ENCODE measurements around the gene CPNE9. TPM values are rescaled to one million over a fixed set of nuclear protein-coding genes. Genes with fewer than 3 reads are reported as not detected.

Gene CPNE9
- total RNA-seq, 1 donor from 2014 or later: not detected

DNA sequence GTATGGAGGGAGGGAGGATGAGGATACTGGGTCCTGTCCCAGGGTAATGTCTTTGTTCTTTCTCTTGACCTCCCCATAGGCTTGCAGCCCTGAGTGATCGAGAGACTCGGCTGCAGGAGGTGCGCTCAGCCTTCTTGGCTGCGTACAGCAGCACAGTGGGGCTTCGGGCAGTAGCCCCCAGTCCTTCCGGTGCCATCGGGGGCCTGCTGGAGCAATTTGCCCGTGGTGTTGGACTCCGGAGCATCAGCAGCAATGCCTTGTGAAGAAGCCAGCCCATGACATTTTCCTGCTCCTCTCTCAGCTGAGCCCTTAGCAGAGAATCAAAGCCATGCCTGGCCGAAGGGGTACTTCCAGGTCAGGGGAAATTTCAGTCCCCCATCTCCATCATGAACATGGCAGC, 1.9 kb upstream of the CPNE9 start:
- Mint-ChIP-seq H3K27ac (no peak overlapping the region), H3K4me1 (peaks cover 5% of the 10 kb centered on the region), H3K36me3 (peaks cover 12% of the 10 kb centered on the region), H3K9me3 (no peaks in the 10 kb centered on the region), H3K4me3 (no peak overlapping the region), H3K27me3 (ENCODE audit: insufficient read depth, low read depth) (peaks cover 20% of the 10 kb centered on the region)
- Histone ChIP-seq H3K79me2 (ENCODE audit: low read depth) (no peaks in the 10 kb centered on the region), H3K4me3 (no peak overlapping the region), H3K27me3 (peaks cover 45% of the 10 kb centered on the region), H3K9ac (no peak overlapping the region), H3K27ac (no peak overlapping the region), H3K9me3 (ENCODE audit: low read depth) (no peaks in the 10 kb centered on the region), H3K4me2 (no peak overlapping the region), H3K4me1 (peaks cover 13% of the 10 kb centered on the region), H2AFZ (replicated peaks) (no peak overlapping the region), H3K36me3 (no peaks in the 10 kb centered on the region), H4K20me1 (ENCODE audit: low read depth) (peaks cover 32% of the 10 kb centered on the region), H3F3A (ENCODE audit: low read depth) (peaks cover 4% of the 10 kb centered on the region)
- TF ChIP-seq, protein P1, sequence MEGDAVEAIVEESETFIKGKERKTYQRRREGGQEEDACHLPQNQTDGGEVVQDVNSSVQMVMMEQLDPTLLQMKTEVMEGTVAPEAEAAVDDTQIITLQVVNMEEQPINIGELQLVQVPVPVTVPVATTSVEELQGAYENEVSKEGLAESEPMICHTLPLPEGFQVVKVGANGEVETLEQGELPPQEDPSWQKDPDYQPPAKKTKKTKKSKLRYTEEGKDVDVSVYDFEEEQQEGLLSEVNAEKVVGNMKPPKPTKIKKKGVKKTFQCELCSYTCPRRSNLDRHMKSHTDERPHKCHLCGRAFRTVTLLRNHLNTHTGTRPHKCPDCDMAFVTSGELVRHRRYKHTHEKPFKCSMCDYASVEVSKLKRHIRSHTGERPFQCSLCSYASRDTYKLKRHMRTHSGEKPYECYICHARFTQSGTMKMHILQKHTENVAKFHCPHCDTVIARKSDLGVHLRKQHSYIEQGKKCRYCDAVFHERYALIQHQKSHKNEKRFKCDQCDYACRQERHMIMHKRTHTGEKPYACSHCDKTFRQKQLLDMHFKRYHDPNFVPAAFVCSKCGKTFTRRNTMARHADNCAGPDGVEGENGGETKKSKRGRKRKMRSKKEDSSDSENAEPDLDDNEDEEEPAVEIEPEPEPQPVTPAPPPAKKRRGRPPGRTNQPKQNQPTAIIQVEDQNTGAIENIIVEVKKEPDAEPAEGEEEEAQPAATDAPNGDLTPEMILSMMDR (IDR thresholded peaks at IDR 0.05): no peak
- no peak for TF ChIP-seq EZH2phosphoT487 (IDR thresholded peaks at IDR 0.05)
- no peak for TF ChIP-seq EZH2 (IDR thresholded peaks at IDR 0.05)
- no peak for DNase-seq (ENCODE audit: low spot score)

DNA sequence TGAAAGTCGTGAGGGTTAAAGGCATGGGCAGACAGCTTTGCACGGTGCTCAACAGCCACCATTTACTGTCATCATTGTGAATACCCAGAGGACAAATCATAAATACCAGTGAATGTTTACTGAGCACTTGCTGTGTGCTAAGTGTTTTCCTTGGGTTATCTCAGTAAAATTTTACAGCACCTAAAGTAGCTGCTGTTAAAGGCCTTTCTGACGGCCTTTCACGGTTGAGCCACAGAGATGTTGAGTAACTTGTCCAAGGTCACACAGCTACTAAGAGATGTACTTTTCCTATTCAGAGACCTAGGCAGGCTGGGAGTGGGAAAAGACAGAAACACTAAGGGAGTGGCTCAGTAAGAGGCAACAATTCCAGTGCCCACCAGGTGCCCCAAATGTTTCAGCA, 393 bp upstream of the CPNE9 start:
- Mint-ChIP-seq H3K36me3 (peaks cover 9% of the 10 kb centered on the region), H3K27me3 (ENCODE audit: insufficient read depth, low read depth) (peaks cover 21% of the 10 kb centered on the region), H3K9me3 (no peaks in the 10 kb centered on the region), H3K4me1 (peaks cover 5% of the 10 kb centered on the region), H3K4me3 (peak overlapping the region; percentile 69), H3K27ac (no peak overlapping the region)
- Histone ChIP-seq H3K9me3 (ENCODE audit: low read depth) (no peaks in the 10 kb centered on the region), H3K27me3 (peaks cover 45% of the 10 kb centered on the region), H3K36me3 (no peaks in the 10 kb centered on the region), H3K4me2 (peak overlapping the region; percentile 95), H3F3A (ENCODE audit: low read depth) (peaks cover 4% of the 10 kb centered on the region), H2AFZ (replicated peaks) (no peak overlapping the region), H3K27ac (no peak overlapping the region), H3K9ac (no peak overlapping the region), H3K79me2 (ENCODE audit: low read depth) (no peaks in the 10 kb centered on the region), H3K4me3 (no peak overlapping the region), H3K4me1 (peaks cover 13% of the 10 kb centered on the region), H4K20me1 (ENCODE audit: low read depth) (peaks cover 32% of the 10 kb centered on the region)
- TF ChIP-seq EZH2 (IDR thresholded peaks at IDR 0.05) (no peak), EZH2phosphoT487 (IDR thresholded peaks at IDR 0.05) (no peak)
- TF ChIP-seq, protein P1 (IDR thresholded peaks at IDR 0.05): no peak
- no peak for DNase-seq (ENCODE audit: low spot score)

DNA sequence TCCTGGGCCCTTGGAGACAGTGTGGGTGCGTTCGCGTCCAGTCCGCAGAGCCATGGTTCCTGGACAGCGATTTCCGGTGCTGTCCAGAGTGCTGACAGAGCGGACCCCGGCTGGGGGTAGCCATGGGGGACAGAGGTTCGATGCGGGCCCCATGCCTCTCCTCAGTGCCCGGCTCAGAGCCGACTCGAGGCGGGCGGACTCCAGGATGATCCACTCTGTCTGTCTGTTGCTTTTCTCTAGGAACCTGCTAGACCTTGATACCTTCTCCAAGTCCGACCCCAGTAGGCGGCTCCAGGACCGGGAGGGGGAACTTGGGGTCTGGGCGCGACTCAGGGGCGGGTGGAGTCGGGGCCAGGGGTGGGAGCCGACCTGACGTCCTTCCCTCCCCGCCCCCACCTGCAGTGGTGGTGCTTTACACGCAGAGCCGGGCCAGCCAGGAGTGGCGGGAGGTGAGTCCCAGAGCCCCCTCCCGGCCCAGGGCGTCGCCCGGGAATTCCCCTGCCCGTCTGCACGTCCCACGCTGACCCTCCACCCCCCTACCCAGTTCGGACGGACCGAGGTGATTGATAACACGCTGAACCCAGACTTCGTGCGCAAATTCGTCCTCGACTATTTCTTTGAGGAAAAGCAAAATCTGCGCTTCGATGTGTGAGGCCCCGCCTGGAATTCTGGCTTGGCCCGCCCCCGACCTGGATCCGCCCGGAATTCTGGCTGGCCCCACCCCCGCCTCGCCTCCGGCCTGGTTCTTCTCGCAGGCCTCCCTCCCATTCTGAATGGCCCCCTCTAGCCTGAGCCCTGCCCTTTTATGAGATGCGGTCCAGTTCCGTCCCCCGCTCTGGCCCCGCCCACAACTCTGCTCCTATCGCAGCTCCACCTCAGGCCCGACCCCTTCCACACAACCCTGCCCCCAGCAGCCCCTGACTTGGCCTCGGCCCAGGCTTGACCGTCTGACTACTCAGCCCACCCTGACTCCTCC, 1.0 kb downstream of the CPNE9 start:
- Histone ChIP-seq H2AFZ (replicated peaks) (no peak overlapping the region), H3F3A (ENCODE audit: low read depth) (peaks cover 4% of the 10 kb centered on the region), H4K20me1 (ENCODE audit: low read depth) (peaks cover 32% of the 10 kb centered on the region), H3K4me1 (peaks cover 13% of the 10 kb centered on the region), H3K4me2 (peak overlapping the region; percentile 95), H3K9ac (no peak overlapping the region), H3K79me2 (ENCODE audit: low read depth) (no peaks in the 10 kb centered on the region), H3K27ac (no peak overlapping the region), H3K4me3 (peak overlapping the region; percentile 44), H3K9me3 (ENCODE audit: low read depth) (no peaks in the 10 kb centered on the region), H3K27me3 (peaks cover 45% of the 10 kb centered on the region), H3K36me3 (no peaks in the 10 kb centered on the region)
- TF ChIP-seq, protein P1 (IDR thresholded peaks at IDR 0.05): no peak
- TF ChIP-seq EZH2 (IDR thresholded peaks at IDR 0.05) (peak; percentile 58), EZH2phosphoT487 (IDR thresholded peaks at IDR 0.05) (peak; percentile 65)
- Mint-ChIP-seq H3K4me1 (peaks cover 5% of the 10 kb centered on the region), H3K9me3 (no peaks in the 10 kb centered on the region), H3K27ac (no peak overlapping the region), H3K27me3 (ENCODE audit: insufficient read depth, low read depth) (peaks cover 21% of the 10 kb centered on the region), H3K4me3 (peak overlapping the region; percentile 84), H3K36me3 (peaks cover 8% of the 10 kb centered on the region)
- DNase-seq (ENCODE audit: low spot score): peak; percentile 80

Measured in neural progenitor cell (in vitro differentiated cells).